HG02588 (cell line): ENCODE results near the gene GKN2.
"Not testable (repeated sequence)": the region's sequence is repeated elsewhere in the genome, so short reads cannot be mapped to it uniquely, and the experiment has no call there.

ENCODE experiments used
- ATAC-seq: cut with Tn5 transposase; IDR thresholded peaks from one replicate; pipeline ENCODE4 v1.9.1; 2021; ENCODE audit warnings: mild to moderate bottlenecking, moderate library complexity; ENCODE audit not compliant: unreplicated experiment

GKN2 gene

DNA sequence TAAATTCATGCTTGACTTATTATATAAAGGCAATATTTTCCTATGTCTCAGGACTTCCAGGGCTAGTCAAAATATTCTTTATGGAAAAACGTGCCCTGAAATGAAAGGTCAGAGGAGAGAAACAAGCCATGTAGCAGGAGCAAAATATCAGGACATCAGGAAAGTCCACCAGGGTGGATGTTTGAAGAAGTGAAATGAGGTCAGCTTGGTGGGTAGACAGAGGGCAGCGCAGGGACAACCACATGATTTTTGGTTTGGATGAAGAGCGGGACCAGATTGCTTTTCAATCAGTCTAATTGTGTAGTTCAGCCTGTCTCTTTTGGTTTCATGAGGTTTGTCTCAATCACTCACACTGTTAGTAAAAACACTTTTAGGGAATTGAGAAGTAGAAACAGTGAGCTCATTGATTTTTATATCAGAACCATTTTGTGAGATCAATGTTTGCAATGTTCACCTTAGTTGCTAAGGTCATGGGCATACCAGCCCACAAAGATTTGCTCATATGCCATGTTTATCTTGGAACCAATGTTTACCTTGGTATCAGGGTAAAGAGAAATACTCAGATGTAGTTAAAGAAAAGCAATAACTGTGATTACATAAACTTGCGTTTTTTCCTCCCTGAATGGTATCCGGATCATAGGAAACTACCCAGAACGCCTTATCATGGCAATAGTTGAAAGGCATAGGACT, 32.1 kb downstream of the GKN2 start:
- ATAC-seq: no peak

DNA sequence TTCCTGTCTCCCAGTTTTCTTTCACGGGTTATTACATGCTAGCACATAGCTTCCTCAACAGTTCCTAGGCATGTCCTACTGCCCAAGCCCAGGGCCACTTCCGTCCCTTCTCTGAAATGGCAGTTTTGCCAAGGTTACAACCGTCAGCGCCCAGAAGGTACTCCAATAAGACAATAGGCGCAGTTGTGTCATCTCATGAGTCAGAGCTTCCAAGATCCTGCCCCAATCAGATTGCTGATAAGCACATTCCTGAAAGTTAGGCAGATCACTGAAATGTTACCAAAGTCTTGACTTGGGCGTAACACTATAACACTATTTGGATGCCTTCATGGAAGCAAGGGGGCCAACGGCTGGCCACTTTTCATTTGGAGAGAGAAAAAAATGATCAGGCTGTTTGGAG, 34.2 kb downstream of the GKN2 start:
- no peak for ATAC-seq

DNA sequence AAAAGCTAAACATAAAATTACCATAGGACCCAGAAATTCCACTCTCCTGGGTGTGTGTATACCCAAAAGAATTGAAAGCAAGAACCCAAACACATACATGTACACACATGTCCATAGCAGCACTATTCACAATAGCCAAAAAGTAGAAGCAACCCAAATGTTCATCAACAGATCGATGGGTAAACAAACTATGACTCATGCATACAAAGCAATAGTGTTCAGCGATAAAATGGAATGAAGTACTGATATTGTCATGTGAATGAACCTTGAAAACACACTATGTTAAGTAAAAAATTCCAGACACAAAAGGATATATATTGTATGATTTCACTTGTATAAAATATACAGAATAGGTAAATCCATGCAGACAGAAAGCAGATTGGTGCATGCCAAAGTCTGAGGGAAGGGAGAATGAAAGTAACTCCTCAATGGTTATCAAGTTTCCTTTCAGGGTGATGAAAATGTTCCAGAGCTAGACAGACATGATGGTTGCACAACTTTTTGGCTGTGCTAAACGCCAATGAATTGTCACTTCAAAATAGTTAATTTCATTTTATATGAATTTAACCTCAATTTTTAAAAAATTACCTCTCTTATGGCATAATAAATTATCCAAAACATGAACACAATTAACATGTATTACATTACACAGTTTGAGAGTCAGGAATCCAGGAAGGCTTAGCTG, 35.5 kb downstream of the GKN2 start:
- no peak for ATAC-seq

DNA sequence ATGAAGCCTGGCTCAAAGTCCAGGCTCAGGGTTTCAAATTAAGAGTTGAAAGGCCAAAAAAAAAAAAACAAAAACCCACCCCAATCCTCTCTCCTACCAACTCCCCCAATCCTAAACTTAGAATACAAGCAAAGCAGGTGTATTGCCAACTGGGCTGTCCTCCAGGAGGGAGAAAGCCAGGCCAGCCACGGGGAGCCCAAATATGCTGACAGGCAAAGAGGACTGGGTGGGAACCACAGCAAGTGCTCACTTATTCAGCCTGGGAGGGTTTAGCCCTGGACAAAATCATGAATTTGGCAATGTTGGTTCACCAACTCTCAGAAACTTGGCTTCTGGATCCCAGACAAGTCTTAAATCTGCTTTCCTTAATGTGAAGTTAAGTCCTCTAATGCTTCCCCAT, 36.5 kb downstream of the GKN2 start:
- no peak for ATAC-seq

DNA sequence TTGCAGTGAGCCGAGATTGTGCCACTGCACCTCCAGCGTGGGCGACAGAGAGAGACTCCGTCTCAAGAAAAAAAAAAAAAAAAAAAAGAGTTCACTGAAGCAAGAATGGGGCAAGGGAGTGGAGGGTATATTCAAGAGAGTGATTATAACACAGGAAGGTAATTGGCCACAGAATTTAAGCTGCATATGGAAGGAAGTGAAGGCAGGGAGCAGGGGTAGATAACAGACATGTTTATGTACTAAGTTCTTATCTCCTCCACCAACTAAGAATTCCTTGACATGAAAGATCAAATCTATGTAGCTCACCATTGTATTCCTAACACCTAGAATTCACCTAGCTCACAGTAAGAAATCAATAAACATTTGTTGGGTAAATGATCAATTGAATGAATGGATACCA, 37.3 kb downstream of the GKN2 start:
- ATAC-seq: no peak

DNA sequence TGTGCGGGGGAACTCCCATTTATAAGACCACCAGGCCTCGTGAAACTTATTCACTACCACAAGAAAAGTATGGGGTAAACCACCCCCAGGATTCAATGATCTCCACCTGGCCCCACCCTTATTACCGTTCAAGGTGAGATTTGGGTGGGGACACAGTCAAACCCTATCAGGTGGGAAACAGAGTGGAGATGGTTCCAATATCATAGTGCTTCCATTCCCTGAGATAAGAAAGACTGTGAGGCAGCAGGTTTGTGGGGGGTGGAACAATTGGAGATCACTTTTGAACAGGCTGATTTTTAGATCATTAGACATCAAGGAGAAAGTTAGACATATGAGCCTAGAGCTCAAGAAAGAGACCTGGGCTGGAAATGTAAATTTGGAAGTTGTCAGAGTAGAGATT, 39.3 kb downstream of the GKN2 start:
- no peak for ATAC-seq

DNA sequence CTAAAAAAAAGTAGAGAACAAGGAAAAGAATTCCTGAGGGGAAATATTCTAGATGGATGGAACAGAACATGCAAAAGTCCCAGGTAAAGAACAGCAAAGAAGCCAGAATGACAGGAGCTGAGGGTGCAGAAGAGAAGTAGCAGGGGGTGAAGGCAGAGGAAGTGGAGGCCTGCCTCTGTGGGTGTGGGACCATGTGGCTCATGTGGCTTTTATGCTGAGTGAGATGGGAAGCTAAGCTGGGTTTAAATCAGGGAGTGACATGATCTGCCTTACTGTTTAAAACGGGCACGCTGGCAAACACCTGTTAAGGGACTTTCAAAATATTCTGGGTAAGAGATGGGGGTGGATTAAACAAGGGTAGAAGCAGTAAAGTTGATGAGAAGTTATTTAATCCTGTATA, 40.0 kb downstream of the GKN2 start:
- no peak for ATAC-seq

DNA sequence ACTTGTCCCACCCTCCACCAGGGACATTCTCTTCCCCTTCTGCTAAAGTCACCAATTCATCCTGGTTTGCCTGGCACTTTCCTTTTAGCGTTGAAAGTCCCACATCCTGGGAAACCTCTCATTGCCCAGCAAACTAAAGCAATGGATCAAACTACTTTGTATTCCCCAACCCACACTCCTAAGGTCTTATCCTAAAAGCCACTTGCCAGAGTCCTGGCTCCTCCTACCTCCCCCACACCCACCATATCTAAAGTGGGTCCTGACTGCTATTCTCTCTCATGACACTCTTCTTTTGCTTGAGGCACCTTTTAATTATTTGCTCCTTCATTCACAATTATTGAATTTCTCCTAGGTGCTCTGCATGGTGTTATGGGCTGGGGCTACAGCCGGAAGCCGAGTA, 40.6 kb downstream of the GKN2 start:
- no peak for ATAC-seq

DNA sequence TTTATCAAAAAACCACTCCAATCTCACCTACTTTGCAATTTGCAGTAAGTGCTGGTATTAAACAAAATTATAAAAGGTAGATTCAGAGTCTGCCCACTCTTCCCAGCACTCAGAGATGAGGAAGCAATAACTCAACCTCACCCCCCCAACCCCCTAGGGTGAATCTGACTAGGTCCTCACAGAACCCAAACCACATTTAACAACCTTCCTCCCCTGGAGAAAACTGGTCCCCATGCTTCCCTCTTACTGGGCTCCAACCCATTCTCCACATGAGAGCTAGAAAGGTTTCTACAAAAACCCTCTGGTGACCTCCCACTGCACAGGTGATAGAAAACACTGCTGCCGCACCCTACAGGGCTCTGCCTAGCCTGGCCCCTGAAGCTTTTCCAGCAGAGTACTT, 41.0 kb downstream of the GKN2 start:
- ATAC-seq: no peak

DNA sequence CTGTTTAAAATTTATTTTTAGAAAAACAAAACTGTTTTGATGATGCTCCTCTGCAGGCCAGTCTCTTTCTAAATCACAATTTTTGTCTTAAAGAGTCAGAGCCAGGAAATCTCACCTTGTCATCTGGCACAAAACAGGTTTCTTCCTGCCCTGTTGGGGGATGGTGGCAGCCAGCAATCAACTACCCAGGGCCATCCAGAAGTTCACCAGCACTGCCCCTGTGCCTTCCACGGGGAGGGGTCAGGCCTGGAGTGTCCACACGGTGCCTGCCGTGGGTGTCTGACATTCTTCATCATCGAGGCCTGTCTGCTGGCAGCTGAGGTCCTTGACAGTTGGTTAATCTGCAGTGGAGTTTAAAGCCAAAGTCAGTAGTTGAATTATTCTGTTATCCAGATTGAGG, 41.4 kb downstream of the GKN2 start:
- ATAC-seq: no peak

DNA sequence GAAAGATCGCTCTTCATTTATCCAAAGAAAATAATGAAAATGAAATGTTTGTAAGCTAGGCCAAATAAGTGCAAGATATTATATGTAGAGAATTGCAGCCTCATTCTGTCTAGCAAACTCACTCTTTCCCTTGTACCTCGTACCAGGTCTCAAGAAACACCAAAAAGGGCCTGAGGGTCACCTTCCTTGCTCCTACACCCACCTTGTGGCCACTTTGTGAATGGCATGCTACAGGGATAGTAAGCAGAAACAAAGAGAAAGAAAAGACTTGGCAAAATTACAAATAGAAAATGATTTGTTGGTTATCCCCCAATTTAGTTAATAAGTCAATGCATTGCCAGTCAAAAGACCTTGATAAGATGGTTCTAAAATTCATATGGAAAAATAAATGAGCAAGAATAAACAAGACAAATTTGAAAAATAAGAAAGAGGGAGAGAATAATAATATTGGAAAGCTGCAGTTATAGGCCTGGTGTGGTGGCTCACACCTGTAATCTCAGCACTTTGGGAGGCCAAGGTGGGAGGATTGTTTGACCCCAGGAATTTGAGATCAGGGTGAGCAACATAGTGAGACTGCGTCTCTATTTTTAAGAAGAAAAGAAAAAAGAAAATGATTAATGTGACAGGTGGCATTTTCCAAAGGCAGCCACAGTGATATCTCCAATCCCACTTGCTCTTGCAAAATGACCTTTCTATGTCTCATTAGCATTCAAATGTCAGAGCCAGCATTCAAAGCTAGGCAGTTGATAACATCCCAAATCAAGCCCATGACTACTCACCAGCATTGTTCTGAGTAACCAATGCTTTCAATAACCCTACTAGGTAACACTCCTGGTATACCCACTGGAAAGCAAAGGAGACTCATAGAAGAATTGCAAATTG, 42.7 kb downstream of the GKN2 start:
- ATAC-seq: peak; percentile 37

DNA sequence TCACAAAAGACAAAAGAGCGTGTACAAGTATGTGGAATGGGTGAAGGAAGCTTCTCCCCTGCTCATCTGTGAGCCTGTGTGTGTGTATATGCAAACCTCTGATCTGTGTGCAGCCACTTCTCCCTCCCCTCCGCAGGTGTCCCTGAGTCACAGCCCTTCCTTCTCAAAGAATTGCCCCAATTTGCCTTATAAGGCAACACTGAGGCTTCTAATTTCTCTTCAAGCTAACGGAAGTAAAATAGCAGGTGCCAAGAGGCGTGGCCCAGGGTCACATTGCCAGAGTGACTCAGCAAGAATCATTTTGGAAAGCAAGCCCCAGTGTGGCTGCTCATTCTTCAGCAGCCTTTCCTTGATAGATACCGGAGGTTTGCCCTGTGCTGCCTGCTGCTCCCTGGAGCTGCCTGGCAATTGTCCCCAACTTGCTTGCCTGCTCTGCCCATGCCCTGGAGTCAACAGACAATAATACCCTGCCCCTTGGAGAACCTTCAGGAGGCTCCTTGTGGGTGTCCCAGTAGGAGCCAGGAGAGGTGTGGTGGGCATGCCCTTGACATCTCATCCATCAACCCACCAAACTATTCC, 44.2 kb downstream of the GKN2 start:
- ATAC-seq: peak; percentile 95

DNA sequence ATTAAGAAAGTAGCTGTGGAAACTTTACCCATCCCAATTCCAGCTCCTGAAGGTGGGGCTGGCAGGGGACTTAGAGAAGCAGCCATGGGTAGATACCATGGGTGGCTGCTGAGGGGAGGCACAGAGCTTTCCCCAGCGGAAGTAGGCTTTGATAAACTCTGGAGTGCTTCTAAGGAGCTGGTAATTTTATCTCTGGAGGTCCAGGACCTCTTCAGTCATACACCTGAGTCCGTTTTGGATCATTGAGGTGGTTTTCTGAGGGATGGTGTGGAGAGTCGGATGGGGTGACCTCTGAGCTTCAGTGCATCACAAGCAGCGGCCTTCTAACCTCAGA, 44.8 kb downstream of the GKN2 start:
- ATAC-seq: peak; percentile 19

DNA sequence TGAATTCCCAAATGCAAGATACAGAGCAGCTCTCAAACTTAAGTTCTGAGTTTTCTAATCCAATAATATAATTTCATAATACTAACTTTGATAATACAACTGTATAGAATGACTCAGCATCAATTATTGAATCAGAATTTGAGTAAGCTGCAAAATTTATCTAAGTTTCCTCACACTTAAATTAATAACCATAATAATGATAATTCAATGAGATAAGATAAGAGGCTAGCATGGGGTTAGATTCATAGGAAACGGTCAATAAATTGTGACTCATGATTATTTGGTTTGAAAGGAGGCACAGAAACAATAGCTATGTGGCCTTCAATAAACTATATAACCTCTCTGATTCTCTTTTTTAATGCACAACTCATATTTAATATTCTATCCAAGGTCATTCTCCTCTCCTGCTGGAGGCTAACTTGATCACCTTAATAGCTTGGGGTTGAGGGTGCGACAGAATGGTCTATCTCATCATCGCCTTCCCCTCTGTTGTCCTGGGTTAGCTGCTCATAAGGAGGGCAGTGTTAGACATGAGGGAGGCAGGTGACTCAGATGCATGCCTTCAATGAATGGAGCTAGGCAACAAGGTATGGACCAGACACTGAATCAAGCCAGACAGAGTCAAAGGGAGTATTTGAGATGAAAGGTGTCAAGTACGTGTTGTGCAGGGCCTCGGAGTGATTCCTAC, 45.3 kb downstream of the GKN2 start:
- no peak for ATAC-seq

DNA sequence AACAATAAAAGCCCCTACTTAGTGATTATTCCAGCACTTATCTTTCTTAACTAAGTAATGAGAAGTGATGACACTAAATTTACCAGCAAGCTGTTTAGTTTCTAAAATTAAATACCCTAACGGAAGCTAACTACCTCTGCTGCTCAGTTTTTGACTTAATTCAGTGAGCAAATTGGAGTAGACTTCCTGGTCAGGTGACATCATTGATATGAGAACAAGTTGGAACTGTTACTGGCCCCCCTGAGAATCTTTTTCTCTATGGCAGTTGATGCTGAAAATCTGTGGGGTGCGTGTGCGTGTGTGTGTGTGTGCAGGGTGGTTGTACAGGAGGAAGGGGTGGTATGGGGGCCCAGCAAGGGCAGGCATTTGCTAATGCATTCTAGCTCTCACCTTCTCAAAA, 46.0 kb downstream of the GKN2 start:
- ATAC-seq: no peak

DNA sequence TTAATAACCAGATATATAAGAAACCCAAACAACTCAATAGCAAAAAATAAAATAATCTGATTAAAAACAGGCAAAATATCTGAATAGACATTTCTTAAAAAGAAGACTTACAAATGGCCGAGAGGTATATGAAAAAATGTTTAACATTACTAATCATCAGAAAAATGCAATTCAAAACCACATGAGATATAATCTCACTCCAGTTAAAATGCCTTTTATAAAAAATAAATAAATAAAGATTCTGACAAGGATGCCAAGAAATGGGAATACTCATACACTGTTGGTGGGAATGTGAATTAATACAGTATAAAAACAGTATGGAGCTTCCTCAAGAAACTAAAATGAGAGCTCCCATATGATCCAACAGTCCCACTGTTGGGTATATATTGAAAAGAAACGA, 47.6 kb downstream of the GKN2 start:
- ATAC-seq: no peak

DNA sequence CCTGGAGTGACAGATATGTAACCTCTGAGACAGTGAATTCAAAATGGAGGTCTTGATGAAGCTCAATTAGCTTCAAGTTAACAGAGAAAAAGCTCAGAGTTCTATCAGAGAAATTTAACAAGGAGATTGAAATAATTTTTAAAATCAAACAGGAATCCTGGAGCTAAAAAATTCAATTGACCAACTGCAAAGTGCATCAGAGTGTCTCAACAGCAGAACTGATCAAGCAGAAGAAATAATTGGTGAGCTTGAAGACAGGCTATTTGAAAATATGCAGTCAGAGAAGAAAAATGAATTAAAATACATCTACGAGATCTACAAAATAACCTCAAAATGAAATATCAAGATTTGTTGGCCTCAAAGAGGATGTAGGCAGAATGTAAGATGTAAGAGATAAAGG, 51.1 kb downstream of the GKN2 start:
- ATAC-seq: no peak

DNA sequence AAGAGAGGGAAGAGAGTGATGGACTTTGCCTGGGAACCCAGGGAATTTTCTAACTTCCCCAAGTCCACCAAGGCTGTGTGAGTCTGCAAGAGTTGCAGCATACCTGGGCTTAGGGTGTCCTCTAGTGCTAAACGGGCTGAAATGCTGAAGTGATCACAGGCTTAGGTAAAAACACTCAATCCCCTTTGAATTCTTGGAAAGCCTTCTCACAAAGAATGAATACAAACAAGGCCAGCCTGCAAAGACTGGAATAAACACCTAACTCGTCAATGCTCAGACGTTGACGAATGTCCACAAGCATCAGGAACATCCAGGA, 51.5 kb downstream of the GKN2 start:
- no peak for ATAC-seq

DNA sequence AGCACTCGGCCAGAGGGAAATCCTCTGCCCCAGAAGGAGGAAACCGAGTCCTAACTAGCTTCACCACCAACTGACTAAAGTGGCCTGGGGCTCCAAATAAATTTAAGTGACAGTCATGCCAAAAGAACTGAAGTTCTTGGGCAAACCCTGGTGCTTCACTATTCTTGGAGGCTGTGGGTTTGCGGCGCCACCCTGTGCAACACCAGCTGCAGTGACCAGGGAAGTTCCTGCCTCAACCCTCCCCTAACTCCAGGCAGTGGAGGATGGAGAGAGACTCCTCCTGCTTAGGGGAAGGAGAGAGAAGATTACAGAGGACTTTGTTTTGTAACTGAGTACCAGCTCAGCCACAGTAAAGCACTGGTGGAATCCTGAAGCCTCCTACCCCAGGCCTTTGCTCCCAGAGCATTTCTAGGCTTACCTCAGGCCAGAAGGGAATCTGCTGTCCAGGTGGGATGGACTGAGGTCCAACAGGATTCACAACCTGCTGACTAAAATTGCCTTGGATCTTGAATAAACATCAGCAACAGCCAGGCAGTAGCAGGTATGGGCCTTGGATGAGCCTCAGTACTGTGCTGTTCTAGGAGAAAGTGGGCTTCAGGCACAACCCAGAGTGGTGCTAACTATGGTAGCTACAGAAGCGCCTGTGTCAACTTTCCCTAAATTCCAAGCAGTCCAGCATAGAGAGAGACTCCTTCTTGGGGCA, 52.0 kb downstream of the GKN2 start:
- no peak for ATAC-seq

DNA sequence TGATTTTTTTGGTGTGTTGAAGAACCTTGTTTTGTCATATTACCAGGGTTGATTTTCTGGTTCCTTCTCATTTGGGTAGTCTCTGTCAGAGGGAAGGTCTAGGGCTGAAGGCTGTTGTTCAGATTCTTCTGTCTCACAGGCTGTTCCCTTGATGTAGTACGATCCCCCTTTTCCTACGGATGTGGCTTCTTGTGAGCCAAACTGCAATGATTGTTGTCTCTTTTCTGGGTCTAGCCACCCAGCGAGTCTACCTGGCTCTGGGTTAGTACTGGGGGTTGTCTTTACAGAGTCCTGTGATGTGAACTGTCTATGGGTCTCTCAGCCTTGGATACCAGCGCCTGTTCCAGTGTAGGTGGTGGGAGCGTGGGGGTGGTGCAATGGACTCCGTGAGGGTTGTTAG, 56.7 kb downstream of the GKN2 start:
- ATAC-seq: not testable (repeated sequence)
